Measurements from ENCODE around the gene MYH9.
"Not testable (repeated sequence)": the region's sequence is repeated elsewhere in the genome, so short reads cannot be mapped to it uniquely, and the experiment has no call there.

Gene MYH9

DNA sequence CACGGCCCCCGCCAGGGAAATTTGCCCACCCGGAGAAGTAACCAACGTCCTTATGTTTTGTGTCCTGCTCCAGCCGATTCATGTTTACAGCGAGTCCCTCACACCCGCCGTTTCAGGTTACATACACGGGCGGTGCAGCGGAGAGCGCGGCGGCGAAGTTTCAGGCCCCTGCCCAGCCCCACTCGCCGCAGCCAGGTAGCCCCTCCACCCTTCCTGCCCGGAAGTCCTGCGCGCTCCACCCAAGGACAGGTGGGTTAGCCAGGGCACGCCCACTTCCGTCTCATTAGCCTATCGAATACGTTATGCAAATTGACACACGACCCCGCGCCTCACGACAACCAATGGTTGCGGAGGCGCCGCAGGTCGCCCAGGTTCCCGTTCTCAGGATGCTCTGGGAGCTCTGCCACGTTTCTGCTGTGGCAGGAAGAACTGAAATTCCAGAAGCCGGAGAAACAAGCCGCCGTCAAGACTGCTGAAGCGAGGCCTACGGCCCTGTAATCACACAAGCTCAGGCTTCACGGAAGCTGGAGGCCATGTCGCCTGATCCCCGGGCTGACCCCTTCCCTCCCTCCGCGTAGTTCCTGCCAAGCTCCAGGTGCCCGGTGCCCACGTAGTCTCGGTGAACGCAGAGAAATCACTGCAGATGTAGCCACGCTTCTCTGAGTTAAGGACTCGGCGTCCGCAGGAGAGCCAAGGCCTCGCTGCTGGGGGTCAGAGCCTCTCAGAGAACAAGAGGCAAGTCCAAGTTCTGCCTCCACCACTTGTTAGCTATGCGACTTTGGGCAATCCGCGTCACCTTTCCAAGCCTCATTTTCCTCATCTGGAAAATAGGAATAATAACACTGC is 22.4 kb upstream of the MYH9 start:
- no peak for TF ChIP-seq CTCF (IDR thresholded peaks at IDR 0.05; ENCODE audit: insufficient read depth, missing control alignments)
- DNase-seq (ENCODE audit: insufficient read length, low spot score), result no peak
- FAIRE-seq, result no peak

DNA sequence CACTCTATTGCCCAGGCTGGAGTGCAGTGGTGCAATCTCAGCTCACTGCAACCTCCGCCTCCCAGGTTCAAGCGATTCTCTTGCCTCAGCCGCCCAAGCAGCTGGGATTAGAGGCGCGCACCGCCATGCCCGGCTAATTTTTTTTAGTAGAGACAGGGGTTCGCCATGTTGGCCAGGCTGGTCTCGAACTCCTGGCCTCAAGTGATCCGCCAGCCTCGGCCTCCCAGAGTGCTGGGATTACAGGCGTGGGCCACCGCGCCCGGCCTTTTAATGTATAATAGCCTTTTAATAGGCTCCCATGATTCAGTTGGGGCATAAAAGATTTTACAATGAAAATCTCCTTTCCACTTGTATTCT is 21.8 kb upstream of the MYH9 start:
- not testable (repeated sequence) for DNase-seq (ENCODE audit: insufficient read length, low spot score); FAIRE-seq

DNA sequence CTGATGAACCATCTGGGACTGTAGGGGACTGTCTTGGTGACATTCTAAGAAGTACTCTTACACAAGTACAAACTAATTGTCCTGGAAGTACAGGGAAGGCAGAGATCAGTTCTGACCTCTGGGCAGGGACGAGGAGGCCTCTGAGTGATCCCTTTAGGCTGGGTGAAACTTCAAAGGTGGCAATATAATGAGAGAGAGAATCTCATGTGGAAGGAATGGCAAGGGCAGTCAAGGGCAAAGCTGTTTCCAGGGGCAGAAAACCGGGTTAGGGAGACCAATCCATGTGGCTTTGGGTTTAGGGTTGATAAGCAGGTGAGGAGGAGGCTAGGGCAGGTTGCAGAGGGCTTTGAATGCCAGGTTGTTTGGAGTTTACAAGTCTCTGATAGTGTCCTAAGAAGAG is 21.3 kb upstream of the MYH9 start:
- no peak for DNase-seq (ENCODE audit: insufficient read length, low spot score)
- no peak for TF ChIP-seq CTCF (IDR thresholded peaks at IDR 0.05; ENCODE audit: insufficient read depth, missing control alignments)
- FAIRE-seq, result no peak

GRCh38 chr22:36406721-36407120 is 19.0 kb upstream of the MYH9 start:
- no peak for TF ChIP-seq CTCF (IDR thresholded peaks at IDR 0.05; ENCODE audit: insufficient read depth, missing control alignments)
- DNase-seq (ENCODE audit: insufficient read length, low spot score) (no peak), FAIRE-seq (no peak)

- DNase-seq (ENCODE audit: insufficient read length, low spot score), result no peak
- TF ChIP-seq CTCF (IDR thresholded peaks at IDR 0.05; ENCODE audit: insufficient read depth, missing control alignments), result no peak
- FAIRE-seq, result no peak
Observed at GRCh38 chr22:36405671-36406538, 18.1 kb upstream of the MYH9 start.

DNA sequence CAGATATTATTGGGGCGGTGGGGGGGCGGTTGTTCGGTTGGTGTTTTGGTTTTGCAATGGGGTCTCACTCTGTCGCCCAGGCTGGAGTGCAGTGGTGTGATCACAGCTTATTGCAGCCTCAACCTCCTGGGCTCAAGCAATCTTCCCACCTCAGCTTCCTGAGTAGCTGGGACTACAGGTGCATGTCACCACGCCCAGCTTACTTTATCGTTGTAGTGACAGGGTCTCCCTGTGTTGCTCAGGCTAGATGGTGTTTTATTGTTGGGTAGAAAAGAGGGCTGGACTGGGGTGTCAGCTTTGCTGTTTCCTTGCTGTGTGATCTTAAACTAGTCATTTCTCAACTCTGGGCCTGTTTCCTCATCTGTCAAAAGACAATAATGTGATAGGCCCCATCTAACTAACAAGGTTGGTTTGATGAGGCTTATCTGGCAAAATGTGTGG is 17.5 kb upstream of the MYH9 start:
- DNase-seq (ENCODE audit: insufficient read length, low spot score), result no peak
- FAIRE-seq, result no peak
- no peak for TF ChIP-seq CTCF (IDR thresholded peaks at IDR 0.05; ENCODE audit: insufficient read depth, missing control alignments)

DNA sequence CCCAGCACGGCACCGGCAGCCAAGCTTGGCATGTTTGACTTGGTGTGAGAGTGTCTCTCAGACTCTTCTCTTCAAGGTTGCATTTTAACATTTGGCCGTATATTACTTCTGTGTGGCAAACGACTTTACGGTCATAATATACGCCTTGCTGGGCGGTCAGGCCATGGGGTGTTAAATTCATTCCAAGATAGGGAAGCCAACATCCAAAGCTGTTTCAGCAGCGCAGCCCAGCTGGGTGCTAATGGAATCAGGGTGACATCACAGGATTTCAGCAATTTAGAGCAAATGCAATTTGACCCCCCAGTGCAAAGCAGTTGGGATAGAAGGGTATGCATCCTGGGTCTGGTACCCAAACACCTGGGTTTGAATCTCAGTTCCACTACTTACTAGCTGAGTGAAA is 16.7 kb upstream of the MYH9 start:
- no peak for FAIRE-seq
- TF ChIP-seq CTCF (IDR thresholded peaks at IDR 0.05; ENCODE audit: insufficient read depth, missing control alignments), result no peak
- DNase-seq (ENCODE audit: insufficient read length, low spot score), result no peak
